Measurements from ENCODE around the gene DUOX2.
A peak's percentile ranks its signal among the peaks of the same experiment; 100 is the strongest.

DUOX2 gene

GRCh38 chr15:45114751-45115085 lies 746 bp upstream of the DUOX2 start:
- FAIRE-seq (no peak), DNase-seq (ENCODE audit: insufficient read length, low spot score) (no peak)
- TF ChIP-seq CTCF (IDR thresholded peaks at IDR 0.05; ENCODE audit: insufficient read depth, missing control alignments): no peak

- FAIRE-seq (no peak), DNase-seq (ENCODE audit: insufficient read length, low spot score) (no peak)
- no peak for TF ChIP-seq CTCF (IDR thresholded peaks at IDR 0.05; ENCODE audit: insufficient read depth, missing control alignments)
Measured at GRCh38 chr15:45113380-45113990, 487 bp downstream of the DUOX2 start.

- TF ChIP-seq CTCF (IDR thresholded peaks at IDR 0.05; ENCODE audit: insufficient read depth, missing control alignments): no peak
- DNase-seq (ENCODE audit: insufficient read length, low spot score) (peak; percentile 60), FAIRE-seq (no peak)
Measured at GRCh38 chr15:45112591-45113379, 1.2 kb downstream of the DUOX2 start.

- no peak for DNase-seq (ENCODE audit: insufficient read length, low spot score)
- TF ChIP-seq CTCF (IDR thresholded peaks at IDR 0.05; ENCODE audit: insufficient read depth, missing control alignments): no peak
- no peak for FAIRE-seq
Measured at GRCh38 chr15:45112143-45112590, 1.8 kb downstream of the DUOX2 start.

GRCh38 chr15:45111390-45112142 lies 2.4 kb downstream of the DUOX2 start:
- DNase-seq (ENCODE audit: insufficient read length, low spot score) (no peak), FAIRE-seq (no peak)

GRCh38 chr15:45110256-45110820 lies 3.6 kb downstream of the DUOX2 start:
- TF ChIP-seq CTCF (IDR thresholded peaks at IDR 0.05; ENCODE audit: insufficient read depth, missing control alignments): no peak
- no peak for FAIRE-seq
- no peak for DNase-seq (ENCODE audit: insufficient read length, low spot score)

More at GRCh38 chr15:45111390-45112142, 2.4 kb downstream of the DUOX2 start:
- TF ChIP-seq CTCF (IDR thresholded peaks at IDR 0.05; ENCODE audit: insufficient read depth, missing control alignments): no peak
